MM.1S (cell line): ENCODE data around the gene RSPH1.
A peak's percentile ranks its signal among the peaks of the same experiment; 100 is the strongest.

Experiments used
- DNase-seq: peaks from one replicate; pipeline ENCODE4 v3.0.0-alpha.2; 2015
- H2AFZ ChIP-seq: fragments of 300-600 bp; sonication (generic); 2 replicates; pipeline ENCODE4 v1.6.0; 2016; ENCODE audit warnings: antibody characterized with exemption, low read length
- H3F3A ChIP-seq: fragments of 300-600 bp; sonication (generic); 2 replicates; pipeline ENCODE4 v1.6.1; 2016; ENCODE audit warnings: mild to moderate bottlenecking, antibody characterized with exemption, low read length, moderate library complexity, mixed read lengths; ENCODE audit not compliant: insufficient read depth
- H3K27ac ChIP-seq: fragments of 300-600 bp; sonication (generic); 2 replicates; pipeline ENCODE4 v1.5.1; 2016; ENCODE audit warnings: mild to moderate bottlenecking, low read length
- H3K27me3 ChIP-seq: fragments of 300-600 bp; sonication (generic); replicated peaks from 2 replicates; pipeline ENCODE4 v1.6.0; 2016; ENCODE audit warnings: low read length; ENCODE audit not compliant: insufficient read depth
- H3K36me3 ChIP-seq: fragments of 300-600 bp; sonication (generic); replicated peaks from 2 replicates; pipeline ENCODE4 v1.6.1; 2016; ENCODE audit warnings: mild to moderate bottlenecking, low read length, mixed read lengths; ENCODE audit not compliant: insufficient read depth
- H3K4me1 ChIP-seq: fragments of 300-600 bp; sonication (generic); 2 replicates; pipeline ENCODE4 v1.6.1; 2016; ENCODE audit warnings: low read length, mixed read lengths
- H3K4me2 ChIP-seq: fragments of 300-600 bp; sonication (generic); 2 replicates; pipeline ENCODE4 v1.6.0; 2016; ENCODE audit warnings: low read depth, low read length
- H3K4me3 ChIP-seq: fragments of 300-600 bp; sonication (generic); 2 replicates; pipeline ENCODE4 v1.5.1; 2016; ENCODE audit warnings: low read length, mixed read lengths
- H3K79me2 ChIP-seq: fragments of 300-600 bp; sonication (generic); 2 replicates; pipeline ENCODE4 v1.6.1; 2016; ENCODE audit warnings: mixed run types, low read length, mixed read lengths
- H3K9ac ChIP-seq: fragments of 300-600 bp; sonication (generic); 2 replicates; pipeline ENCODE4 v1.6.1; 2016; ENCODE audit warnings: low read length, mixed read lengths
- H3K9me2 ChIP-seq: fragments of 300-600 bp; sonication (generic); replicated peaks from 2 replicates; pipeline ENCODE4 v1.6.1; 2016; ENCODE audit warnings: mild to moderate bottlenecking, low read length, mixed read lengths; ENCODE audit not compliant: insufficient read depth
- H3K9me3 ChIP-seq: fragments of 300-600 bp; sonication (generic); replicated peaks from 2 replicates; pipeline ENCODE4 v1.6.1; 2016; ENCODE audit warnings: mild to moderate bottlenecking, low read length, mixed read lengths; ENCODE audit not compliant: insufficient read depth
- H4K20me1 ChIP-seq: fragments of 300-600 bp; sonication (generic); 2 replicates; pipeline ENCODE4 v1.6.1; 2016; ENCODE audit warnings: mild to moderate bottlenecking, low read length, moderate library complexity, mixed read lengths; ENCODE audit not compliant: insufficient read depth
- CTCF ChIP-seq: fragments of 300-600 bp; sonication (generic); IDR thresholded peaks from 2 replicates; pipeline ENCODE4 v1.5.1; 2016; ENCODE audit warnings: antibody characterized with exemption, low read length, mixed read lengths
- EZH2 ChIP-seq: fragments of 300-600 bp; sonication (generic); optimal IDR thresholded peaks from 2 replicates; pipeline ENCODE3; 2017; ENCODE audit warnings: low read depth, mild to moderate bottlenecking, antibody characterized with exemption, low read length, mixed read lengths
- EZH2phosphoT487 ChIP-seq: fragments of 300-600 bp; sonication (generic); IDR thresholded peaks from 2 replicates; pipeline ENCODE4 v1.6.1; 2018; ENCODE audit warnings: antibody characterized with exemption, low read length

Gene RSPH1

GRCh38 chr21:42461185-42461520 is 34.9 kb downstream of the RSPH1 start:
- TF ChIP-seq EZH2 (no peak), EZH2phosphoT487 (no peak), CTCF (no peak)
- Histone ChIP-seq H3K27ac (peak overlapping the region; percentile 63; the same call in 1 of the 2 replicates), H3K4me1 (peaks cover 43% of the 10 kb centered on the region), H3K9me2 (no peaks in the 10 kb centered on the region), H3F3A (peaks cover 14% of the 10 kb centered on the region), H2AFZ (no peak overlapping the region), H3K9ac (peak overlapping the region; percentile 26; the same call in 1 of the 2 replicates), H3K4me2 (peak overlapping the region; percentile 48; the same call in 1 of the 2 replicates), H3K27me3 (0 out of 2 replicates have a peak, but pooled peaks cover 8% of the 10 kb centered on the region), H3K36me3 (no peaks in the 10 kb centered on the region), H3K9me3 (no peaks in the 10 kb centered on the region), H3K4me3 (no peak overlapping the region), H4K20me1 (no peaks in the 10 kb centered on the region), H3K79me2 (no peaks in the 10 kb centered on the region)
- DNase-seq: no peak

- peak overlapping the region; percentile 48 for H3K4me2 ChIP-seq
- TF ChIP-seq EZH2 (no peak), EZH2phosphoT487 (no peak), CTCF (no peak)
- no peak overlapping the region for H3K4me3 ChIP-seq
- peak overlapping the region; percentile 26 for H3K9ac ChIP-seq
- peak overlapping the region; percentile 63 for H3K27ac ChIP-seq
- no peaks in the 10 kb centered on the region for H4K20me1 ChIP-seq
- H3K4me1 ChIP-seq: peaks cover 39% of the 10 kb centered on the region
- peak overlapping the region; percentile 1; the same call in 1 of the 2 replicates for H2AFZ ChIP-seq
- no peaks in the 10 kb centered on the region for H3K79me2 ChIP-seq
- no peaks in the 10 kb centered on the region for H3K9me3 ChIP-seq
- no peaks in the 10 kb centered on the region for H3K9me2 ChIP-seq
- H3K27me3 ChIP-seq: peaks cover 12% of the 10 kb centered on the region
- no peaks in the 10 kb centered on the region for H3K36me3 ChIP-seq
- H3F3A ChIP-seq: peaks cover 10% of the 10 kb centered on the region
- DNase-seq: peak; percentile 96
Observed at GRCh38 chr21:42460391-42461184, 35.4 kb downstream of the RSPH1 start.

GRCh38 chr21:42459546-42460215 is 36.3 kb downstream of the RSPH1 start:
- no peaks in the 10 kb centered on the region for H3K79me2 ChIP-seq
- no peak overlapping the region for H3K27ac ChIP-seq
- H3K9me2 ChIP-seq: no peaks in the 10 kb centered on the region
- H3K9ac ChIP-seq: no peak overlapping the region
- no peak overlapping the region for H3K4me2 ChIP-seq
- H3K27me3 ChIP-seq: peaks cover 21% of the 10 kb centered on the region
- H3K36me3 ChIP-seq: no peaks in the 10 kb centered on the region
- H3F3A ChIP-seq: peaks cover 8% of the 10 kb centered on the region
- H2AFZ ChIP-seq: no peak overlapping the region
- H3K4me1 ChIP-seq: peaks cover 31% of the 10 kb centered on the region
- no peaks in the 10 kb centered on the region for H3K9me3 ChIP-seq
- TF ChIP-seq CTCF (no peak), EZH2 (no peak), EZH2phosphoT487 (no peak)
- no peak for DNase-seq
- no peak overlapping the region for H3K4me3 ChIP-seq
- H4K20me1 ChIP-seq: no peaks in the 10 kb centered on the region
